Skeletal muscle satellite cell (primary cell): ENCODE results near the gene DNAJB14. TPM values are rescaled to one million over a fixed set of nuclear protein-coding genes. Genes with fewer than 3 reads are reported as not detected.

Experiments
- H3K27me3 ChIP-seq: 2 replicates; pipeline ENCODE4 v1.7.0; 2013; ENCODE audit warnings: low read length; ENCODE audit not compliant: control insufficient read depth, insufficient read depth
- H3K36me3 ChIP-seq: 2 replicates; pipeline ENCODE4 v1.7.0; 2013; ENCODE audit warnings: mild to moderate bottlenecking, control low read depth, low read length; ENCODE audit not compliant: insufficient read depth
- H3K4me1 ChIP-seq: 2 replicates; pipeline ENCODE4 v1.7.0; 2013; ENCODE audit warnings: low read length; ENCODE audit not compliant: control insufficient read depth, insufficient read depth
- H3K4me2 ChIP-seq: 2 replicates; pipeline ENCODE4 v1.7.0; 2013; ENCODE audit warnings: mild to moderate bottlenecking, low read length
- H3K4me3 ChIP-seq: 2 replicates; pipeline ENCODE4 v1.7.0; 2013; ENCODE audit warnings: low read length
- H3K9ac ChIP-seq: 2 replicates; pipeline ENCODE4 v1.7.0; 2013; ENCODE audit warnings: mild to moderate bottlenecking, low read depth, low read length, moderate library complexity
- H3K9me3 ChIP-seq: replicated peaks from 2 replicates; pipeline ENCODE4 v1.7.0; 2013; ENCODE audit warnings: mild to moderate bottlenecking, control low read depth, low read length
- total RNA-seq: library from RNA; depleted of rRNA; stranded (reverse); fragments of >200 nt; gene quantifications from 2 replicates; pipeline ENCODE4 v1.2.3, GENCODE V29; 2012; rRNA removed

Gene DNAJB14
- total RNA-seq, result 20.1 and 28.4 TPM in 2 replicates

GRCh38 chr4:99946356-99947189, at the start of gene DNAJB14:
DNAJB14 (minus strand) TSS chr4:99946618; CDS start chr4:99946571, 47 bp downstream.
- peaks cover 30% of the 10 kb centered on the region for H3K4me1 ChIP-seq
- H3K4me2 ChIP-seq, result peak within 1 kb of the TSS; percentile 88
- peaks cover 18% of the 10 kb centered on the region for H3K36me3 ChIP-seq
- no peaks in the 10 kb centered on the region for H3K27me3 ChIP-seq
- H3K9me3 ChIP-seq, result no peaks in the 10 kb centered on the region
- peak within 1 kb of the TSS; percentile 89 for H3K9ac ChIP-seq
- H3K4me3 ChIP-seq, result peak within 1 kb of the TSS; percentile 79

DNA sequence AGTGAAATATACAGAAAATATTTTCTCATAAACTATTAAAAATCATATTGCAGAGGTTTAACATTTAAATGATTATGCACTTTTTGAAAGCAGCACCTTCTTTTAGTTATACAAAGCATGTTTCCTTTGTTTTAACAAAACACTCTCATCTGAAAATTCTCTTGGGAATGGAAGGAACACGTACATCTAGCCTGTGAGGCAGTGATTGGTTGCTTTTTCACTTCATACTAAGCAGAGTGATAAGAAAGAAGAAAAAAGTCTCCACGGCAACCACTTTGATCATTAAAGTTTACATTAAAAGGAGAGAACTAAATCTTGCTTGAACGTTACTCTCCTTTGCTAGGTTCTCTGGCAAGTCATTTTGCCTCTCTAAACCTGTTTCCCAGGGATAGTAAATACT, 45.3 kb upstream of the DNAJB14 start:
- Histone ChIP-seq H3K9ac (no peak overlapping the region), H3K4me1 (no peaks in the 10 kb centered on the region), H3K4me2 (no peak overlapping the region), H3K9me3 (no peaks in the 10 kb centered on the region), H3K4me3 (no peak overlapping the region), H3K36me3 (no peaks in the 10 kb centered on the region), H3K27me3 (no peaks in the 10 kb centered on the region)

DNA sequence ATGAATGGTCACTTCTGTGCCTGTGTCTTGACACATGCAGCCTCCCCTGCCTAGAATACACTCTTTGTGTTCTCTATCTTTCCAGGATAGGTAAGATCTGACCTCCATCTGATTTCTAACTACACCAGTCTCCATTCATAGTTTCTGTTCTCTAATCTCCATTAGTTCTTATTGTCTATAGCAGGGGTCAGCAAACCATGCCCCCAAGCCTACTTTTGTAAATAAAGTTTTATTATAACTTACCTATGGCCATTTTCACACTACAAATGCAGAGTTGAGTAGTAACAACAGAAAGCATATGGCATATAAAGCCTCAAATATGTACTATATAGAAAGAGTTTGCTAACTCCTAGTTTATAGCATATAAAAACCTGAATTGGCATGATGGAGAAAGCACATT, 41.3 kb upstream of the DNAJB14 start:
- H3K27me3 ChIP-seq, result no peaks in the 10 kb centered on the region
- H3K9ac ChIP-seq, result no peak overlapping the region
- H3K4me1 ChIP-seq, result no peaks in the 10 kb centered on the region
- H3K4me3 ChIP-seq, result no peak overlapping the region
- no peaks in the 10 kb centered on the region for H3K36me3 ChIP-seq
- no peaks in the 10 kb centered on the region for H3K9me3 ChIP-seq
- H3K4me2 ChIP-seq, result no peak overlapping the region

DNA sequence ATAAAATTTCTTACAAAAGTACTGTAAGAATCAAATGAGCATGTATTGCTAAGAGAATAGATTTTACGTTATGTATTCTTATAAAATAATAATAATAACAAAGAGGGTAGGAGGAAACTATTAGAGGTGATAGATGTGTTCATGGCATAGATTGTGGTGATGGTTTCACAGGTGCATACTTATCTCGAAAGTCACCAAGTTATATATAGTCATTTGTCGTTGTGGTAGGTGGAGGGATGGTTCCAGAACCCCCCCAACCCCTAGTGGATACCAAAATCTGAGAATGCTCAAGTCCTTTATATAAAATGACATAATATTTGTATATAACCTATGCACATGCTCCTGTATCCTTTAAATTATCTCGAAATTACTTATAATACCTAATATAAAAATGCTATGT, 40.4 kb upstream of the DNAJB14 start:
- Histone ChIP-seq H3K4me1 (no peaks in the 10 kb centered on the region), H3K9me3 (no peaks in the 10 kb centered on the region), H3K27me3 (no peaks in the 10 kb centered on the region), H3K9ac (no peak overlapping the region), H3K36me3 (no peaks in the 10 kb centered on the region), H3K4me2 (no peak overlapping the region), H3K4me3 (no peak overlapping the region)

- Histone ChIP-seq H3K9me3 (no peaks in the 10 kb centered on the region), H3K27me3 (no peaks in the 10 kb centered on the region), H3K4me1 (peaks cover 10% of the 10 kb centered on the region), H3K4me3 (no peak overlapping the region), H3K36me3 (no peaks in the 10 kb centered on the region), H3K9ac (no peak overlapping the region), H3K4me2 (no peak overlapping the region)
Measured at GRCh38 chr4:99983289-99983943, 37.0 kb upstream of the DNAJB14 start.

DNA sequence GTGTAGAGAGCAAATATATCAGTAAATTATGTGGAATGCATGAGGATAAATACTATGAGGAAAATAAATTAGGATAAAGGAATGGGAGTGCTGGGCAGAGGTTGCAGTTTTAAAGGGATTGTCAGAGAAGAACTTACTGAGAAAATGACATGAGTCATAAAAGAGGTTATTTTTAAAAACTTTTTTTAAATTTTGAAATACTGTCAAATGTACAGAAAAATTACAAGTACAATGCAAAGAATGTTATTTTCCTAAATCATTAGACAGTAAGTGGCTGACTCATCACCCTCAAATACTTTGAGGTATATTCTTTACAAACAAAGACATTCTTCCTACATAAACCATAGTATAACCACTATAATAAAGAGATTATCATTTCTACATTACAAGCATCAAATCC, 33.5 kb upstream of the DNAJB14 start:
- Histone ChIP-seq H3K4me1 (peaks cover 10% of the 10 kb centered on the region), H3K36me3 (no peaks in the 10 kb centered on the region), H3K9ac (no peak overlapping the region), H3K9me3 (no peaks in the 10 kb centered on the region), H3K4me2 (peak overlapping the region; percentile 45), H3K27me3 (no peaks in the 10 kb centered on the region), H3K4me3 (no peak overlapping the region)

DNA sequence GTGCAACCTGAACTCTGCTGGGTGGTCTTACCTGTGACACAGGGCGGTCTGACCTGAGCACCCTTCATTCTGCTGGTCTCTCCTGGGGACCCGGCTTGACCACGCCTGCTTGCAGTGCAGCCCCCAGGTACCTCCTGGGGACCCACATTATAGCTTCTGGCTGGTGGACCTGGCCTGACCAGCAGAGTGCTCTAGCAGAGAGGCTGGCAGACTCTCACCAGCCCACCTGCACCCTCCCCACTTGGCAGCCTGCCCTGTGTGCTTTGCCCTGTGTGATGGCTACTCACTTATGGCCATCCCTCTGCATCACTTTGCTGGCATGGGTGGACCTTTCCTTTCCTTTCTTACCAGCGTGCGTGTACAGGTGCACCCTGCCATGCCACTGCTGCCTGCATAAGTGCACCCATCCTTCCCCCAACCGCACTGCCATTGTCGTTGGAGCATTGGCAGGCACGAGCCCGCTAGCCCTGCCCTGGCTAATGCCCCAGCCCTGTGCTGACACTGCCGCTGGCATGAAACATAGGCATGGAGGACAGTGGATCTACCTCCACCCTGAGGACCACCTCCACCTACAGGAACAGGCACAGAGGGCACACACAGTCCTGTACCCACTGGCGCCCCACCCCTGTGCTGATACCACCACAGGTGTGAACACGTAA, 25.2 kb upstream of the DNAJB14 start:
- H3K9me3 ChIP-seq, result no peaks in the 10 kb centered on the region
- no peaks in the 10 kb centered on the region for H3K36me3 ChIP-seq
- H3K4me1 ChIP-seq, result peaks cover 14% of the 10 kb centered on the region
- H3K27me3 ChIP-seq, result no peaks in the 10 kb centered on the region
- no peak overlapping the region for H3K9ac ChIP-seq
- H3K4me2 ChIP-seq, result no peak overlapping the region
- no peak overlapping the region for H3K4me3 ChIP-seq

DNA sequence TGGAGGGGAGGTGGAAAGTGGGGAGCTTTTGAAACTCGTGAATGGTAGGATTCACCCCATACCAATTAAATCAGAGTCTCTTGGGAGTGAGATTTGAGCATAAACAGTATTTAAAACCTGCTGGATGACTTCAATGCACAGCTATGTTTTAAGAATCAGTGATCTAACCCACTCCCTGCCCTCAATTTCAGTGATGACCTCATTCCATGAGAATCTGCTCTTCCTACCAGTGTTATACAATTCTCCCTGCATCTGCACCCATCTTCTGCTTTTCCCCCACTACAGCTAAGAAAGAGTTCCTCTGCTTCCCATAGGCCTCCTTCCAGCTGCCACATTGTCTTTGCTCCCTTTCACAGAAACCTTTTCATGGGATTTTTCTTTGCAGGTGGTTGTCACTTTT, 21.9 kb upstream of the DNAJB14 start:
- H3K4me3 ChIP-seq, result no peak overlapping the region
- peak overlapping the region; percentile 66 for H3K4me2 ChIP-seq
- H3K4me1 ChIP-seq, result peaks cover 16% of the 10 kb centered on the region
- no peaks in the 10 kb centered on the region for H3K9me3 ChIP-seq
- H3K36me3 ChIP-seq, result no peaks in the 10 kb centered on the region
- H3K9ac ChIP-seq, result no peak overlapping the region
- no peaks in the 10 kb centered on the region for H3K27me3 ChIP-seq

DNA sequence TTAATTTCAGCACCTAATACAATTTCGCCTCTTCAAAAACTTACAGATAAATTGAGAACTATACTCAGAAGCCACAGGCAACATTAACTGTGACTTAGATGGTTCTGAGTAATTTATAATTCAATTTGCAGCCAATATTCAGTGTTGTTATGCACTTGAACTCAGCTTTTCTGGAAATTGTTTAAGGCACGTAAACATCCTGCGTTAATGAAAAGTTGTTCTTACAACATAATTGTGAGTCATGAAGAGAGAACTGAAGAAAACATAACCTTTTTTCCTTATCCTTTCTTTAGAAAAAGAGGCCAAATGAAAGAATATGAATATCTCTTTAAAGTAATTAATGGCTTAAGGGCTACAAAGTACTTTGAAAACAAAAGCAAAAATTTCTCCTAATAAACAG, 20.3 kb upstream of the DNAJB14 start:
- no peaks in the 10 kb centered on the region for H3K36me3 ChIP-seq
- no peak overlapping the region for H3K9ac ChIP-seq
- H3K4me1 ChIP-seq, result peaks cover 16% of the 10 kb centered on the region
- no peaks in the 10 kb centered on the region for H3K27me3 ChIP-seq
- no peaks in the 10 kb centered on the region for H3K9me3 ChIP-seq
- H3K4me3 ChIP-seq, result no peak overlapping the region
- H3K4me2 ChIP-seq, result peak overlapping the region; percentile 3

- Histone ChIP-seq H3K4me3 (no peak overlapping the region), H3K27me3 (no peaks in the 10 kb centered on the region), H3K9me3 (no peaks in the 10 kb centered on the region)
Measured at GRCh38 chr4:99965674-99966350, 19.4 kb upstream of the DNAJB14 start.

GRCh38 chr4:99965173-99965572, 18.8 kb upstream of the DNAJB14 start:
- Histone ChIP-seq H3K27me3 (no peaks in the 10 kb centered on the region), H3K36me3 (no peaks in the 10 kb centered on the region), H3K9me3 (no peaks in the 10 kb centered on the region), H3K4me3 (no peak overlapping the region), H3K4me1 (peaks cover 28% of the 10 kb centered on the region), H3K9ac (no peak overlapping the region), H3K4me2 (no peak overlapping the region)

More at GRCh38 chr4:99965674-99966350, 19.4 kb upstream of the DNAJB14 start:
- Histone ChIP-seq H3K4me2 (no peak overlapping the region), H3K9ac (no peak overlapping the region), H3K4me1 (peaks cover 25% of the 10 kb centered on the region), H3K36me3 (no peaks in the 10 kb centered on the region)
